Measurements from ENCODE around the gene ZNF804A. TPM values are rescaled to one million over a fixed set of nuclear protein-coding genes. Genes with fewer than 3 reads are reported as not detected.

ZNF804A gene
- total and polyA plus RNA-seq, 8 donors = 0.03 to 3.7 (median 0.33) TPM; not detected in 2

DNA sequence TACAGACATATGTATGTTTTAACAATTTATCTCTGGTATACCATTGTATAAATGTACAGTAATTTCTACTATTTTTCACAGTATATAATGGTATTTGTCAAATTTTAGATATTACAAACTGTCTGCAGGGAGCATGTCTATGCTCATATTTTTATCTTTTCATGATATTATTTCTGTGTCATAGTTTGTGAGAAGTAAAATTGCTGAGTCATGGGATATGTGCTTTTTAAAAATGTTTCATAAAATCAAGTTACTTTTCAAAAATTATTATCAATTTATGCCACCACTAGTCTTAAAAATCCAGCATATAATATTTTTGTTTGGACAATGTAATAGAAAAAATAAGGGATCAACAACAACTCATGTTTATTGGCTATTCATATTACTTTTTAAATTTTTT lies 9.1 kb upstream of the ZNF804A start:
- DNase-seq = no peak
- Histone ChIP-seq H3K4me1 (no peaks in the 10 kb centered on the region), H3K36me3 (no peaks in the 10 kb centered on the region), H3K9me3 (no peaks in the 10 kb centered on the region), H3K27ac (no peak overlapping the region), H3K4me3 (no peak overlapping the region), H3K27me3 (no peaks in the 10 kb centered on the region)
- intact Hi-C loops (cut with DNase I; ENCODE audit: low total_unique reads) = no loop called here
- TF ChIP-seq, protein P1, sequence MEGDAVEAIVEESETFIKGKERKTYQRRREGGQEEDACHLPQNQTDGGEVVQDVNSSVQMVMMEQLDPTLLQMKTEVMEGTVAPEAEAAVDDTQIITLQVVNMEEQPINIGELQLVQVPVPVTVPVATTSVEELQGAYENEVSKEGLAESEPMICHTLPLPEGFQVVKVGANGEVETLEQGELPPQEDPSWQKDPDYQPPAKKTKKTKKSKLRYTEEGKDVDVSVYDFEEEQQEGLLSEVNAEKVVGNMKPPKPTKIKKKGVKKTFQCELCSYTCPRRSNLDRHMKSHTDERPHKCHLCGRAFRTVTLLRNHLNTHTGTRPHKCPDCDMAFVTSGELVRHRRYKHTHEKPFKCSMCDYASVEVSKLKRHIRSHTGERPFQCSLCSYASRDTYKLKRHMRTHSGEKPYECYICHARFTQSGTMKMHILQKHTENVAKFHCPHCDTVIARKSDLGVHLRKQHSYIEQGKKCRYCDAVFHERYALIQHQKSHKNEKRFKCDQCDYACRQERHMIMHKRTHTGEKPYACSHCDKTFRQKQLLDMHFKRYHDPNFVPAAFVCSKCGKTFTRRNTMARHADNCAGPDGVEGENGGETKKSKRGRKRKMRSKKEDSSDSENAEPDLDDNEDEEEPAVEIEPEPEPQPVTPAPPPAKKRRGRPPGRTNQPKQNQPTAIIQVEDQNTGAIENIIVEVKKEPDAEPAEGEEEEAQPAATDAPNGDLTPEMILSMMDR (IDR thresholded peaks at IDR 0.05) = no peak
- no peak for TF ChIP-seq POLR2AphosphoS5 (IDR thresholded peaks at IDR 0.05)
- TF ChIP-seq EP300 (IDR thresholded peaks at IDR 0.05) = no peak
- TF ChIP-seq POLR2A (IDR thresholded peaks at IDR 0.05) = no peak

DNA sequence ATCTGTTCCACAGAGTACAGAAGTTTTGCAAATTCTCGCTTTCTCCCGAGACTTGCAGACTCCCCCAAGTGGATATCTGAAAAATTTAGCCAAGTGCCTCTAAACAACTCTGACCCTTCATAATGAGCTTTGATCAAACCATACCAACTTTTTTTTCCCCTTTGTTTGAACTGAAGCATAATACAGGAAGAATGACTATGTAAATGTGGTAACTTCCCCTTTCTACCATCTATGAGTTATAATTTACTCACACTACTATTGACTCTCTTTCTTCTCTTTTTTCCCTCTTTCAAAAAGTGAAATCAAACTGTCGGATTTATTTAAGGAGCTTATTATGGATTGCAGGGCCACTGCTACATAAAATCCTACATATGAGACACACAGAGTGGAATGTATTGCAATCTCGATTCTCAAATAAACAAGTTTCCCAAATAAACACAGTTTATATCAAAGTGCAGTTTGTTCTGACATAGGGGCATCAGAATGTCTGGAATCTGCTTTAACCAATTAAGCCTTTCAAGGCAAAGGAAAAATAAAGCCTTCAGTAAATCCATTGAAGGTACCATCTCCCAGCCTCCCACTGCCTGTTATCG lies 1.4 kb upstream of the ZNF804A start:
- DNase-seq = peak in 1 of 2 donors; percentile 29
- H3K9me3 ChIP-seq = no peaks in the 10 kb centered on the region
- no peaks in the 10 kb centered on the region for H3K36me3 ChIP-seq
- WGBS, 5 donors = 24 to 29% (median 25%) methylated on average over 5 of the region's 5 CpGs
- H3K27me3 ChIP-seq = peaks cover 0 to 31% (median 30%) of the 10 kb centered on the region in 3 donors
- intact Hi-C loops (cut with DNase I; ENCODE audit: low total_unique reads) = no loop called here
- peak overlapping the region; percentile 20 to 82 (median 66) for H3K27ac ChIP-seq
- TF ChIP-seq POLR2AphosphoS5 (IDR thresholded peaks at IDR 0.05) (no peak), EP300 (IDR thresholded peaks at IDR 0.05) (no peak), POLR2A (IDR thresholded peaks at IDR 0.05) (no peak)
- TF ChIP-seq, protein P1 (IDR thresholded peaks at IDR 0.05) = no peak
- H3K4me3 ChIP-seq = peak overlapping the region; percentile 57 to 79 (median 61)
- peaks cover 6 to 20% (median 10%) of the 10 kb centered on the region in 4 donors for H3K4me1 ChIP-seq

DNA sequence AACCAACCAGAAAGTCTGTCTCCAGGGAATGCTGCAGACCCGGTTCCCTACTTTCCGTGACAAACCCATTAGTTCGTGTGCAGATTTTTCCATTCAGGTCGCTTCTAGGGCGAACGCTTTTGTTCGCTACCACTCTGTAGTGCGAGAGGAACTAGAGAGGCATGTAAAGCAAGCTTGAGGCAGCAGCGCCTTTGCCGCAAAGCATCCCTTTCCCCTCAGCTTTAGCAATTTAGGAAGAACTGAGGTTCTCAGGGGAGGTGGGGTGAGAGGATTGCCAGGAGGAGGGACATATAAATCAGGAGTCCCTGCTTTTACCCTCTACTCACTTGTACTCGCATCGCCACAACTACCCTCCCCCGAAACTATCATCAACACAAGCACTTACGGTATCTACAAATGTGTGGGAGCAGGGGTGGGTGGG lies 748 bp upstream of the ZNF804A start:
- Histone ChIP-seq H3K27me3 (peaks cover 0 to 31% (median 30%) of the 10 kb centered on the region in 3 donors), H3K27ac (peak overlapping the region; percentile 20 to 82 (median 66)), H3K4me3 (peak overlapping the region; percentile 57 to 79 (median 61)), H3K9me3 (no peaks in the 10 kb centered on the region), H3K36me3 (no peaks in the 10 kb centered on the region), H3K4me1 (peaks cover 6 to 20% (median 10%) of the 10 kb centered on the region in 4 donors)
- 2 to 5% (median 4%) methylated on average over 14 of the region's 14 CpGs for WGBS, 5 donors
- intact Hi-C loops (cut with DNase I; ENCODE audit: low total_unique reads) = no loop called here
- DNase-seq = peak in 1 of 2 donors; percentile 75
- TF ChIP-seq POLR2A (IDR thresholded peaks at IDR 0.05) = no peak
- TF ChIP-seq, protein P1 (IDR thresholded peaks at IDR 0.05) = no peak
- no peak for TF ChIP-seq POLR2AphosphoS5 (IDR thresholded peaks at IDR 0.05)
- no peak for TF ChIP-seq EP300 (IDR thresholded peaks at IDR 0.05)

DNA sequence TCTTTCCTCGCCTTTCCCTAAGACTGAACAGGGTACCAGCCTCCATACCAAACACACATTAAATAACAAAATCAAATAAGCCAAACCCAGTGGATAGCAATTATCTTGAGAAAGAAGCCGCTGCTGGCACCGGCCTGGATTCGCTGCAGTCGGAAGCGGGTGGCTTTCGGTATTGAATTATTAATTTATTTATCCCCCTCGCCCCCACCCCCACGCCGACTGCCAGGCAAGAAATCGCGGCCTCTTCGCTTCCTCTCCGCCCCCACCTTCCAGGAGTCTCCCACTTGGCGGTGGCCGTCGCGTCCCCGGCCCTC lies 370 bp upstream of the ZNF804A start:
- Histone ChIP-seq H3K4me1 (peaks cover 6 to 20% (median 10%) of the 10 kb centered on the region in 4 donors), H3K9me3 (no peaks in the 10 kb centered on the region), H3K36me3 (no peaks in the 10 kb centered on the region), H3K27ac (peak overlapping the region in 4 of 5 donors; percentile 58 to 82 (median 66)), H3K4me3 (peak overlapping the region; percentile 57 to 79 (median 61)), H3K27me3 (peaks cover 0 to 31% (median 30%) of the 10 kb centered on the region in 3 donors)
- 0 to 3% (median 2%) methylated on average over 16 to 19 of the region's 19 CpGs for WGBS, 5 donors
- TF ChIP-seq, protein P1 (IDR thresholded peaks at IDR 0.05) = no peak
- TF ChIP-seq EP300 (IDR thresholded peaks at IDR 0.05) (no peak), POLR2A (IDR thresholded peaks at IDR 0.05) (no peak), POLR2AphosphoS5 (IDR thresholded peaks at IDR 0.05) (no peak)
- DNase-seq = no peak
- intact Hi-C loops (cut with DNase I; ENCODE audit: low total_unique reads) = no loop called here
